B cell (primary cell): ENCODE measurements around the gene OR11H7. TPM values are rescaled to one million over a fixed set of nuclear protein-coding genes. Genes with fewer than 3 reads are reported as not detected.

Source experiments
- ATAC-seq: fragments of 200-7000 bp; cut with Tn5 transposase; one replicate; pipeline ENCODE4 v1.10.0; 2021; ENCODE audit warnings: low read depth, mild to moderate bottlenecking, moderate number of reproducible peaks, moderate library complexity
- CTCF ChIA-PET: fragments of 350-600 bp; sonication (Branson Sonifier 250); formaldehyde crosslinking; loops from one replicate; lab custom pipeline; 2021; ENCODE audit warnings: antibody characterized with exemption, inconsistent platforms; lab: Charles Lee
- POLR2A ChIA-PET: fragments of 350-600 bp; sonication (Branson Sonifier 250); formaldehyde crosslinking; loops from one replicate; lab custom pipeline; 2021; ENCODE audit warnings: antibody characterized with exemption; lab: Charles Lee
- DNase-seq: peaks from one replicate; pipeline ENCODE4 v3.0.0; 2013
- H2AFZ ChIP-seq: 2 replicates; pipeline ENCODE4 v1.6.1; 2012; ENCODE audit warnings: mild to moderate bottlenecking, low read depth, low read length; ENCODE audit not compliant: insufficient read depth, poor library complexity, severe bottlenecking
- H3K27ac ChIP-seq, 2 donors: 1 replicate in 1 of 2; 2 replicates in 1 of 2; pipeline ENCODE4 v1.5.1; 2012 to 2013; ENCODE audit warnings: low read length in 2 of 2, mild to moderate bottlenecking in 2 of 2, moderate library complexity in 1 of 2
- H3K27me3 ChIP-seq, 4 experiments: fragments of 200-600 bp in 1 of 4; sonication (generic) in 1 of 4; replicated peaks in 1 of 4; 1 replicate in 2 of 4; 2 replicates in 2 of 4; pipeline versions ENCODE4 v1.6.1 to v1.7.0; 2013 to 2016; ENCODE audit warnings: low read length in 3 of 4, mild to moderate bottlenecking in 2 of 4, mixed read lengths in 1 of 4, moderate library complexity in 1 of 4; ENCODE audit not compliant: insufficient read depth in 4 of 4, control insufficient read depth in 3 of 4; ENCODE audit errors: control extremely low read depth in 1 of 4
- H3K36me3 ChIP-seq, 2 experiments: replicated peaks in 1 of 2; 1 replicate in 1 of 2; 2 replicates in 1 of 2; pipeline versions ENCODE4 v1.6.1 to v1.7.1; 2013; ENCODE audit warnings: low read length in 1 of 2; ENCODE audit not compliant: insufficient read depth in 2 of 2, control insufficient read depth in 1 of 2; ENCODE audit errors: control extremely low read depth in 1 of 2, extremely low read depth in 1 of 2
- H3K4me1 ChIP-seq, 2 donors: fragments of 200-600 bp in 1 of 2; sonication (generic) in 1 of 2; 1 replicate in 1 of 2; 2 replicates in 1 of 2; pipeline versions ENCODE4 v1.5.1 to v1.6.1; 2013 to 2017; ENCODE audit warnings: low read length in 2 of 2; ENCODE audit not compliant: control insufficient read depth in 2 of 2, insufficient read depth in 2 of 2
- H3K4me2 ChIP-seq: replicated peaks from 2 replicates; pipeline ENCODE3; 2012; ENCODE audit warnings: mild to moderate bottlenecking, low read depth, low read length; ENCODE audit not compliant: poor library complexity, severe bottlenecking
- H3K4me3 ChIP-seq, 5 experiments: fragments of 200-600 bp in 1 of 5; sonication (generic) in 1 of 5; 1 replicate in 3 of 5; 2 replicates in 2 of 5; pipeline versions ENCODE4 v1.5.1 to v1.7.0; 2011 to 2016; ENCODE audit warnings: low read length in 4 of 5, mild to moderate bottlenecking in 4 of 5, low read depth in 2 of 5, control low read depth in 1 of 5, moderate library complexity in 1 of 5; ENCODE audit not compliant: insufficient read depth in 1 of 5; ENCODE audit errors: control extremely low read depth in 1 of 5, extremely low read depth in 1 of 5
- H3K79me2 ChIP-seq: fragments of 200-600 bp; sonication (generic); one replicate; pipeline ENCODE4 v1.6.0; 2016; ENCODE audit warnings: low read length; ENCODE audit not compliant: control insufficient read depth, insufficient read depth
- H3K9ac ChIP-seq: fragments of 200-600 bp; sonication (generic); 2 replicates; pipeline ENCODE4 v1.6.1; 2017; ENCODE audit warnings: mild to moderate bottlenecking, low read length, moderate library complexity
- H3K9me3 ChIP-seq, 3 donors: one replicate each; pipeline versions ENCODE4 v1.6.1 to v1.7.1; 2013; ENCODE audit warnings: low read length in 2 of 3; ENCODE audit not compliant: control insufficient read depth in 2 of 3, insufficient read depth in 1 of 3; ENCODE audit errors: control extremely low read depth in 1 of 3
- H4K20me1 ChIP-seq: 2 replicates; pipeline ENCODE4 v1.6.0; 2012; ENCODE audit warnings: mild to moderate bottlenecking, low read length; ENCODE audit not compliant: insufficient read depth, control insufficient read depth, poor library complexity, severe bottlenecking
- H3K27ac Mint-ChIP-seq: one replicate; pipeline ENCODE4 v1.8.0; 2021; ENCODE audit warnings: mixed read lengths
- H3K27me3 Mint-ChIP-seq: one replicate; pipeline ENCODE4 v1.8.0; 2021; ENCODE audit warnings: mixed read lengths
- H3K4me1 Mint-ChIP-seq: one replicate; pipeline ENCODE4 v1.8.0; 2021; ENCODE audit warnings: mixed read lengths
- H3K4me3 Mint-ChIP-seq: one replicate; pipeline ENCODE4 v1.8.0; 2021; ENCODE audit warnings: mixed read lengths
- H3K9me3 Mint-ChIP-seq: one replicate; pipeline ENCODE4 v1.8.0; 2022; ENCODE audit warnings: mixed read lengths; ENCODE audit not compliant: insufficient read depth
- CTCF ChIP-seq: fragments of 200-600 bp; IDR thresholded peaks from one replicate; pipeline ENCODE4 v1.8.0; 2022; ENCODE audit warnings: antibody characterized with exemption, mild to moderate bottlenecking
- EZH2 ChIP-seq: IDR thresholded peaks from 2 replicates; pipeline ENCODE4 v1.6.1; 2012; ENCODE audit warnings: borderline replicate concordance, low read depth, mild to moderate bottlenecking, moderate library complexity, low read length; ENCODE audit not compliant: insufficient read depth, poor library complexity, severe bottlenecking
- WGBS: methylation state at CpG from one replicate; pipeline ENCODE4 v1.1.5; 2013; ENCODE audit warnings: missing lambda C conversion rate; ENCODE audit not compliant: insufficient coverage; 5-methylcytosine and 5-hydroxymethylcytosine counted together
- intact Hi-C: fragments of 100-400 bp; cut with micrococcal nuclease; formaldehyde crosslinking; loops from one replicate; pipeline ENCODE4 v1.10.0; 2022
- polyA plus RNA-seq: library from polyadenylated mRNA; depleted of rRNA; stranded (reverse); fragments of >200 nt; gene quantifications from 2 replicates; pipeline ENCODE4 v1.2.3, GENCODE V29; 2012
- total RNA-seq, 2 donors: library from RNA; stranded (reverse); fragments of 120-200 nt in 1 of 2; gene quantifications; 1 replicate in 1 of 2; 2 replicates in 1 of 2; pipeline versions ENCODE4 v1.2.3 to v1.2.4, GENCODE V29; 2013 to 2022

OR11H7 gene
- total and polyA plus RNA-seq, 2 donors (not counting 1 experiment from before 2014, with no cell fraction given): not detected

GRCh38 chr14:20198991-20199390 lies 29.8 kb upstream of the OR11H7 start:
- intact Hi-C loops: no loop called here
- TF ChIP-seq CTCF (no peak), EZH2 (no peak)
- Histone ChIP-seq H3K9me3 (no peaks in the 10 kb centered on the region), H3K79me2 (no peaks in the 10 kb centered on the region), H3K36me3 (no peaks in the 10 kb centered on the region), H3K9ac (no peak overlapping the region), H3K4me3 (no peak overlapping the region), H2AFZ (no peak overlapping the region), H4K20me1 (no peaks in the 10 kb centered on the region), H3K27me3 (no peaks in the 10 kb centered on the region), H3K4me2 (no peak overlapping the region), H3K27ac (no peak overlapping the region), H3K4me1 (no peaks in the 10 kb centered on the region)
- POLR2A ChIA-PET: no interaction called here
- CTCF ChIA-PET: no interaction called here
- 79% methylated on average over 4 of the region's 5 CpGs for WGBS
- peaks cover 25% of the 10 kb centered on the region for H3K27me3 Mint-ChIP-seq
- H3K27ac Mint-ChIP-seq: no peak overlapping the region
- no peak overlapping the region for H3K4me3 Mint-ChIP-seq
- no peaks in the 10 kb centered on the region for H3K9me3 Mint-ChIP-seq
- no peaks in the 10 kb centered on the region for H3K4me1 Mint-ChIP-seq
- ATAC-seq: no peak
- DNase-seq: no peak

GRCh38 chr14:20204721-20205120 lies 24.1 kb upstream of the OR11H7 start:
- H3K36me3 ChIP-seq: no peaks in the 10 kb centered on the region
- Mint-ChIP-seq H3K9me3 (no peaks in the 10 kb centered on the region), H3K27ac (no peak overlapping the region), H3K4me3 (no peak overlapping the region), H3K27me3 (peaks cover 10% of the 10 kb centered on the region), H3K4me1 (no peaks in the 10 kb centered on the region)
- H3K9me3 ChIP-seq: no peaks in the 10 kb centered on the region
- ChIA-PET POLR2A (no interaction called here), CTCF (no interaction called here)
- no peak overlapping the region for H3K27ac ChIP-seq
- H3K4me1 ChIP-seq: no peaks in the 10 kb centered on the region
- no peak overlapping the region for H3K4me3 ChIP-seq
- no peaks in the 10 kb centered on the region for H3K27me3 ChIP-seq
- H3K9ac ChIP-seq: no peak overlapping the region
- H2AFZ ChIP-seq: no peak overlapping the region
- WGBS: no CpG with 5 or more reads among the region's 3 CpGs
- H3K79me2 ChIP-seq: no peaks in the 10 kb centered on the region
- no peak overlapping the region for H3K4me2 ChIP-seq
- ATAC-seq (no peak), DNase-seq (no peak)
- TF ChIP-seq CTCF (no peak), EZH2 (no peak)
- intact Hi-C loops: no loop called here
- no peaks in the 10 kb centered on the region for H4K20me1 ChIP-seq
